Inflammatory macrophage (primary cell): ENCODE data around the gene INPP4B.

Experiments used
- DNase-seq, 2 donors: peaks; one replicate each; pipeline ENCODE4 v3.0.0-alpha.2; 2020 to 2022

The INPP4B gene

DNA sequence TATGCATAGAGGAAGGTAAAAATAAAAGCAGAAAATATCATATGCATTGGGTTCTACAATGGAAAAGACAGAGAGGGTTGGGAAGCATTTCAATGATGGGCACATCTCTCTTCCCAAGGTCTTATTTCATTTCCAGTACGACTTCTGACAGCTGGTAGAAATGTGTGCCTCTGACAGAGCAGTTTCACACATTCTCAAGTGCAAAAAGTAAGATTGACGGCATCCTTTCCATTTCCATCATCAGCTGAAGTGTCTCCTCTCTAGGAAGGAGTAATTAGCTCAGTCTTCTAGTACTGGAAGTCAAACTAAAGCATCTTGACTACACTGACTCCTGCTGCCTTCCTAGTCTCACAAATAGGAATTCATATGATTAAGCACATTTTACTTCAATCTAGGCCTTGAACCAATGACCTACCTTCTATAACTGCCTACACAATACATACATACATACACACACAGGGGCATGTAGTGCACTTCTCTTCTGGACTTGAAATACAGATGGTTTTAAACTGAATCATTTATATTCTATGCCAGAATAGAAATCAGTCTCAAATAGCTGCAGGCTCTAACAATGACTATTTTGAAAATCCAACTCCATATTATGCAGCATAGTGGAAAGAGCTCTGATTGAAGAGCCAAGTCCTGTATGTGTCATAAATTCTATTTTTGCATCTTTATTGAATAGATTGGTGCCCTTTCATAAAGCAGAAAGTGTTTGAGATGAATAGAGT is 473.4 kb downstream of the INPP4B start:
- DNase-seq, result no peak

GRCh38 chr4:142369141-142369540 is 477.0 kb downstream of the INPP4B start:
- no peak for DNase-seq

DNA sequence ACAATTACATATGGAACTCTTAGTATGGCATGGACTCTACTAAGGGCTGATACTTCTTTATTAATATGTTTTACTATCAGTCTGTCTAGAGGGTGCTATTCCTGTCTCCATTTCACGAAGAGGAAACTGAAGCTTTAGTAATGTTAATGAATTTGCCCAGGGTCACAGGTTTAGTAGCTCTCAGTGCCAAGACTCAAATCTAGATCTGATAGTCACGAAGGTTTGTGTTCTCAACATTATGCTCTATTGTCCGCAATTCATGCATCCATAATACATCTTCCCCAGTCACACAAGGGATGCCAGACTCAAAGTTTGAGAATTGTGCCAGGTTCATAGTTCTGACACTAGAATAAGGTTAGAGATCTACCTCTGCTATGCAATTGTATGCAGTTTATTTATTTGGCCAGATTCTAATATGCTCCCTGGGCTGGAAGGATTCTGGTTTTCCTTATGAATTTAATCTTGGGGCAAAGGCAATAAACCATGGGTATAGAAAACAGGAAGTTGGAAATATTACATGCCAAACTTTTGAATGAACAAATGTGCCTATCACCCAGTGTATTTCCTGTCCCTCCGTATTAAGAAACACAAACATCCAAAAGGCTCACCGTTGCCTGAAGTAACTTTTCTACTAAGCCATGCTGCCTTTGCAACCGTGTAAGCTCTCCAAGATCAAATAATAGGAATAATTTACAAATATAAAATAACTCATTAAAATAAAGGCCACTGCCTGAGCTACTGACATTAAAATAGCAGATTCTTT is 478.5 kb downstream of the INPP4B start:
- no peak for DNase-seq

- no peak for DNase-seq
These were observed 479.3 kb downstream of the INPP4B start for GRCh38 chr4:142366769-142367181.

GRCh38 chr4:142365391-142365790 is 480.7 kb downstream of the INPP4B start:
- no peak for DNase-seq

GRCh38 chr4:142363686-142364085 is 482.4 kb downstream of the INPP4B start:
- DNase-seq, result no peak

DNA sequence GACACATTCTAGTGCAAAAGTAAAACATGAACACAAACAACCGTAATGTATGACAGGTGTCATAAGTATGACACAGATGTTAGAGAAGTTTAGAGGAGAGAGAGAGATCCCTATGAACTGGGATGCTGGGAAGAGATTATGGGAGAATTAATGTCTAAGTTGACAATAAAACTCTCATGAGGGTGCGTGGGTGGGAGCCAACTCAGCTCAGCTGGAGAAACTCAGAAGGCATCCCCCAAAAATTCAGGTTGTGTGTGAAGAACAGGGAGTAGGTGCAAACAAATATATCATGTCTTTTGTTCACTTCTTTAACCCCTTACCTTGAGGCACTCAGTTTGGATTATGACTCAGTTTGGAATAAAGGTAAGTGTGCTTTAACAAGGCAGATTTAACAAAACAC is 484.1 kb downstream of the INPP4B start:
- DNase-seq, result no peak

DNA sequence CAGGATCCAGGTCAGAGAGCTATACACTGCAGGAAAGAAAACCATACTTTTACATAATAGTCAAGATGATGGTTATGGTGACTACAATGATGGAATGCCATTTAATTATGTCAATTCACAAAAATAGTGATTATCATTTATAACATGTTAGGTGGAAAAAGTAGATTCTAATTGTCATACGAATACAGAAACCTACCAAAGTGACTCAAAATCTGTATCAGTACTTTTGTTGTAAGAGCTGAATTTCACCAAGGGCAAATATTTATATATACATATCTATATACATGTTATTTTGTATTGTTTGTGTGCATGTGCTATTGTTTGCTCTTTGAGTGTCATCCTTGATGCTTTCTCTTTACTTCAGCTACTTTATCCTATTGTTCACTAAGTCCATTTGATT is 485.4 kb downstream of the INPP4B start:
- no peak for DNase-seq

DNA sequence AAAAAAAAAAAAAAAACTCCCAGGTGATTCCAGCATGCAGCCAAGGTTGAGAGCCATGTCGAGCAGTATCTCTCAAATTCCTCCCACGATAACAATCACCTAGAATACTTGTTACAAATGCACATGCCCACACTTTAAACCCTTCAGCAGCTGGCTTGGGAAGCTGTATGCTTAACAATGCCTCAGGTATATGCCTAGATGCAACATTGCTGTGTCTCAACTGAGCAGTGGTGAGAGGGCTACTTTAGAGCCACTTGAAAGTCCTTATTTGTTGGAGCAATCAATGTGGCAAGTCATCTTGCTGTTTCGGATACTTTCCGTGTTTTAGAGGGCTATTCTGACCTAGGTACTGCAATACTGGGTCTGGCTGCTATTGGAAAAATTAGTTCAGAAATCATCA is 487.4 kb downstream of the INPP4B start:
- DNase-seq, result no peak

GRCh38 chr4:142356801-142357200 is 489.3 kb downstream of the INPP4B start:
- no peak for DNase-seq

GRCh38 chr4:142356118-142356759 is 489.9 kb downstream of the INPP4B start:
- DNase-seq, result no peak

- DNase-seq, result no peak
These were observed 490.6 kb downstream of the INPP4B start for GRCh38 chr4:142355421-142355930.

DNA sequence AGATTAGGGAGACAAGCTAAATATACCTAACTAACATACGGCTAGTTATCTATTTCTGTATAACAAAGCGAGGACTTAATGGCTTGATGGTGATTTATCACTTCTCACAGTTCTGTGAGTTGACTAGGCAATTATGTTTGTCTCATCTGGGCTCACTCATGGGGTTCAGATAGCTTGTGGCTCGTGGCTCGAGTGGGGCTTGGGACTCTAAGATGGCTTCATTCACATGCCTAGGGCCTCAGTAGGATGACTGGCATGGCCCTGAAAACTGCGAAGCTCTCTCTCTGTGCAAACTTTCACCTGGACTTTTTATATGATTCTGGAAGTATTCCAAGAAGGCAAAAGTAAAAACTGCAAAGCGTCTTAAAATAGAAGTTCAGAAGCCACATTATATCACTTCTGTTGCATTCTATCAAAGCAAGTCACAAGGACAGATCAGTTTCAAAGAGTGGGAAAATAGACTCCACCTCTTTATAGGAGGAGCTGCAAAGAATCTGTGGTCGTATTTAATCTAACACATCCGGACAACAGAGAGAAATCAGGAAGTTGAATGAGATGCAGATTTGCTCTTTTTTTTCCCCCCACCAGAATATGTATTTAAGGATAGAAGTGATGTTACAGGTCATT is 491.2 kb downstream of the INPP4B start:
- DNase-seq, result no peak

- no peak for DNase-seq
These were observed 492.1 kb downstream of the INPP4B start for GRCh38 chr4:142354041-142354440.

GRCh38 chr4:142353149-142353738 is 492.9 kb downstream of the INPP4B start:
- DNase-seq, result peak; percentile 56 to 59

DNA sequence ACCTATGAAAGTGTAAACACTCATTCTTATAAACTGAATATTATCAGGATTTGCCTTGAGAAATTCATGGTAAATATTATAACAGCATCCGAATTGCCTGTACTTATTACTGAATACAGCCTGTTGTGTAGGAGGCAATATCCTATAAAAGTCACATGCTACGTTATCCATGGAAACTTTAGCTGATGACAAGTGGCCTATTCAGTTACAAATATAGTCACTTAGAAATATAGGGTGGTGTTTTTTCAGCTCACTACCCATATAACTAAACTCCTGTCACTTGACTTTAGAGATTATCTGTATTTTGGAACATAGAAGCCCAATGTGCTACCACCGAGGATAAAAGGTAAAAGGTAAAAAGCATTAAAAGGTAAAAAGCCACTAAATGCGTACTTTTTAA is 493.4 kb downstream of the INPP4B start:
- no peak for DNase-seq

GRCh38 chr4:142351958-142352357 is 494.1 kb downstream of the INPP4B start:
- DNase-seq, result no peak

- DNase-seq, result no peak
These were observed 495.2 kb downstream of the INPP4B start for GRCh38 chr4:142350871-142351270.

GRCh38 chr4:142348613-142349021 is 497.5 kb downstream of the INPP4B start:
- no peak for DNase-seq

DNA sequence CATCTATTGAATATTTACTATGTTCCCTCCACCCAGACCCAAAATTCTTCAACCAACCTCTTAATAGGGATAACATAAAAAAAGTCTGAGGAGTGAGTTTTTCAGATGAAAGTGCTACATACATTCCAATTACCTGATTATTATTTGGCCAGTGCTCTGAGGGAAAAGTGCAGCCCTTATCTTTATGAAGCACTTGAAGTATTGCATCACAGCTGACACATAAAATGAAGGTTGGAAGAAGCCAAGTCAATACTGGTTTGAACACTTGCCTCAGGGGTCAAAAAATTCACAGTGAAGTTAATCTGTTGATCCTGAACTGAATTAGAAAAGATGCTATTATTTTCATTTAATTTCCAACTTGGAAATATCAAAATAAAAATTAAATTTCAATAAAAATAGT is 498.9 kb downstream of the INPP4B start:
- DNase-seq, result no peak

- DNase-seq, result no peak
These were observed 500.2 kb downstream of the INPP4B start for GRCh38 chr4:142345924-142346323.

DNA sequence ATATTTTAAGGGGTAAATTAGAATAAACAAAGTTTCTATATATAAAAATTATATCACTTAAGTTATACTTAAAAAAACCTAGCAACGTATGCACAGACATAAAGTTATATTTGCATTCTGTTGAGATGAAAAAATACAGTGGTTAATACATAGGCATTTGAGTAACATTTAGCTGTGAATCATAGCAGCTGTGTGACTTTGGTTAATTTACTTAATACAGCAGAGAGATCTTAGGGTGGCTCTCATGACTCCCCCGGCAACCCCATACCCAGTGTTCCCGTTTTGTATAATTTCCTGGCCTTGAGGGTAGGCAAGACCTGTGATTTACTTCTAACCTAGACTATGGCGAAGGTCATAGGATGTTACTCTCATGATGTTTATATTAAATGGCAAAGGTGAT is 504.8 kb downstream of the INPP4B start:
- DNase-seq, result no peak

GRCh38 chr4:142339053-142339452 is 507.0 kb downstream of the INPP4B start:
- DNase-seq, result no peak
